IPS-18c (cell line): ENCODE results near the gene WDR36.

ENCODE experiments used
- H3K4me3 ChIP-seq: 2 replicates; pipeline ENCODE4 v1.7.0; 2013; ENCODE audit warnings: low read depth, mild to moderate bottlenecking, low read length, moderate library complexity; ENCODE audit not compliant: insufficient read depth
- H3K9me3 ChIP-seq: one replicate; pipeline ENCODE4 v1.6.1; 2013; ENCODE audit warnings: mild to moderate bottlenecking, low read length, moderate library complexity; ENCODE audit not compliant: control insufficient read depth, insufficient read depth

Gene WDR36

DNA sequence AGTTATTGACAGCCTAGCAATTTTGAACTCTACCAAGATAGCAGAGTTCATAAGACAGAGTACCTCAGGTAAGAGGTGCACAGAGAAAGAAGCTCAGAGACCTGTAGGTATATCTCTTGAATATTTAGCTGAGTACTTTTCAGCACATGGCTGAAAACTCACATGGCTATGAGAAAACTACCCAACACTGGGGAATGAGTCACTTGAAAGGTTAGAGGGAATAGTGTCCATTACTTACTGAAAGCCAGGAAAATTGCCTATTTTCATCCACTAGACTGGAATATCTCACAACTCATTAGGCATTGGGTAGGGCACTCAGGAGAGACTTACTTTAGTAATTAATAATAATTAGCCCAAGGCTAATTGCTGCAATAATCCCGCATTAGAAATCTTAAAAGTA lies 12.3 kb upstream of the WDR36 start:
- H3K9me3 ChIP-seq: no peaks in the 10 kb centered on the region

DNA sequence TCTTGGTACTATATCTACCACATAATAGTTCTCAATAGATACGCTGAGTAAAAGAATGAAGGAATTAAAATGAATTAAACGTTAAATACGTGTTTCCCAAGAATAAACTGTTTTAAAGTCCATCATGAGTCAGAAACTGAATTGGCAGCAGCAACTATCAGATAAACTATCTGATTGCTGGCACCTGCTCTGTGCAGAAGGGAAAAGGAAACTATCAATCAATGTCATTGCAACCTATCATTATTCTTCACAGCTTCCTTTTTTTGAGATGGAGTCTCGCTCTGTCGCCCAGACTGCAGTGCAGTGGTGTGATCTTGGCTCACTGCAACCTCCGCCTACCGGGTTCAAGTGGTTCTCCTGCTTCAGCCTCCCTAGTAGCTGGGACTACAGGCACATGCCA lies 8.8 kb upstream of the WDR36 start:
- no peak overlapping the region for H3K4me3 ChIP-seq
- H3K9me3 ChIP-seq: no peaks in the 10 kb centered on the region

More for the DNA sequence above, 12.3 kb upstream of the WDR36 start:
- no peak overlapping the region for H3K4me3 ChIP-seq

DNA sequence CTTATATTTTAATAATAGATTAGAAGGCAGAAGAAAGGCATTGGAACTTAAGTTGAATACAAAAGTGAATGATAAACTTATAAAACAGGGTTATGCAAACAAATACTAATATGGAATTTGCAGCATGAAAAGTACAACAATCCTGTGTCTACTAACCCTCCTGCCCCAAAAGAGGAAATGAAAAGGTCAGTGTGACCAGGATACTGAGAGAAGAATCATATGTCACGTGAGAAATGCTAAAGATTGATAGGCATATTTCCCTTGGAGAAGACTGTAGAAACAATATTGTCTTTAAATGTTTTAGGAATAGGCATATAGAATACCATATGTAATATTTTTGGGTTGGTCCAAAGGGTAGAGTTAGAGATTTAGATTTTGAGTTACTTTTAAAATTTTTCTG lies 3.8 kb downstream of the WDR36 start:
- no peak overlapping the region for H3K4me3 ChIP-seq
- peaks cover 7% of the 10 kb centered on the region for H3K9me3 ChIP-seq

DNA sequence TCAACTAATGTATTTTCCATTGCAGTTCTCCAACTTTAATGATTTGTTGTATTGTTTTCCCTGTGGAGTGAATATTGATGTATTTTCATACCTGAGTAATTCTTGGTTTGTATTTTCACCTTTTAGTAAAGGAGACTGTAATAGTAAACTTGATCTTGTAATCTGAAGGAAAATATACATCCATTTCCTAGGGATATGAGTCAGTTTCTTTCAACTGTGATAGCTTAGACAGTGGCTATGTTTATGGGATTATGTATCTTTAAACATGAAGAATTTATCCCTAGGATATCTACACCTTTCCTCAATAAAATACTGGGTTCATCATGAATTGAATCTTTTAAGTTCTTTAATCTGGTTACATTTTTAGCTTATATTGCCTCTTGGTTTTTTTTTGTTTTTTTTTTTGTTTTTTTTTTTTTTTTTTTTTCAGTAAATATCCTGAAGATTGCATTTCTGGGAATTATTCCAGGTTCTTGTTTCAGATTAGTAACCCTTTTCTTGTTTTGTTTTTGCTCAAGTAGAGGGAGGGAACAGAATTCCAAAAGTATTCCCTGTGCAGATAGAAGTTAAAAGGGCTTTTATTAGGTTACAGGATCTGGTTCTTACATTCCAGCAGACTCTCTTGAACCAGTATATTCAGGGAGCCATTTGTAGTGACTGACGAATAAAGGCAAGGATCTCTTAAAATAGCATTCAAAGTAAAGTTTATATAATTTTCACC lies 7.1 kb downstream of the WDR36 start:
- no peaks in the 10 kb centered on the region for H3K9me3 ChIP-seq

DNA sequence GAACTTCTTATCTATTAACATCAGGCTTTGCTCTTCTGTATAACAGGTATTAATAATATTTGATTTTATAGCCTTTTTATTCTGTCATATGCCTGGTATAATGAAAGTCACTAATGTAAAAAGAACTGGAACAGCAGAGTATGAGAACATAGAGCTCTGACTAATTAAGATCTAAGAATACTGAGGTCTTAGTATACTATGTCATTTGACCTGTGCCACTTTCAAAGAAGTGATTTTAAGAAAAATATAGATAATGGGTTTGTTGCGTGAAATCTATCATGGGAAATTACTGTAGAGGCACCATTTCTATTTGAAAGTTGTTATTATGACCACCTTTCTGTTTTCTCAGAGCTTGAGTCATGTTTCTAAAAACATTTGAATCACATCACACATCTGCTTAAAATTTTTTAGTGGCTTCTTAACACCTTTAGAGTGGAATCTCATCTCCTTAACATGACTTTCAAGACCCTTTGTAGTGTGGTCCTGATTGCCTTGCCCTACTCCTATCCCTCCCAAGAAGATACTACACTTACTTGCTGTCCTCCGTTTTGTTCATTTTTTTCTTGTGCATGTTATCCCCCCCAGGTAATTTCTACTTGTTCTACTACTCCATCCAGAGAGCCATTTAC lies 14.3 kb downstream of the WDR36 start:
- Histone ChIP-seq H3K4me3 (no peak overlapping the region), H3K9me3 (no peaks in the 10 kb centered on the region)

More for the DNA sequence above, 7.1 kb downstream of the WDR36 start:
- H3K4me3 ChIP-seq: no peak overlapping the region

DNA sequence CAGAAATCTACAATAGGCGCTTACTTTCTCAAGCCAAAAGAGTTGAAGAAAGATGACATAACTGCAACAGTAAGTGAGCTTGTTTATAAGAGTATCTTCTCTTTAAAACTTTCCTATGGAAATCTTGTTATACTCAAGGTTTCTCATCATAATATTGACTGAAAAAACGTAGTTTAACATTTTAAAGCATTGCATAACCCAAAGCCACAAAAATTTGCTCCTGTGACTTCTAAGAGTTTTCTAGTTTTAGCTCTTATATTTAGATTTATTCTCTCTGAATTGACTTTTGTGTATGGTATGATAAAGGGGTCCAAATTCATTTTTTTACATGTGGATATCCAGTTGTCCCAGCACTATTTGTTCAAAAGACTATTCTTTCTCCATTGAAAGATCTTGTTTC lies 15.2 kb downstream of the WDR36 start:
- Histone ChIP-seq H3K9me3 (no peaks in the 10 kb centered on the region), H3K4me3 (no peak overlapping the region)

DNA sequence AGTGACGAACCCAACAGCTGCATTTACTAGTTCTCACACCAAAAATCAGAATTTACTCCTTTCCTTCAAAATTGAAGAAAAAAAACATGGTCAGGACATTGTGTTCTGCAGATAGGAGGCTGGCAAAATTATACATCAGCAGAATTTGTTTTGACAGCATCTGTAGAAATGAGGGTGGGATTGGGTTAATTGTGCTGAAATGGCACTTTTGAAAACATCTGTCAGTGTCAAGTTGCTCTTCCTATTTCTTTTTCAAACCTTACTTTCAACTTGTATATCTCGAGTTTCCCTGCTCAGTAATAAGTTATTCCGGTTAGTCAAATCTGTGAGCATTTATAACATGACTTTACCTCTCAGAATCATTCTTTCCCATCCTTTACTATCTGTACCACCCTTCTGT lies 19.8 kb downstream of the WDR36 start:
- H3K4me3 ChIP-seq: no peak overlapping the region
- no peaks in the 10 kb centered on the region for H3K9me3 ChIP-seq

DNA sequence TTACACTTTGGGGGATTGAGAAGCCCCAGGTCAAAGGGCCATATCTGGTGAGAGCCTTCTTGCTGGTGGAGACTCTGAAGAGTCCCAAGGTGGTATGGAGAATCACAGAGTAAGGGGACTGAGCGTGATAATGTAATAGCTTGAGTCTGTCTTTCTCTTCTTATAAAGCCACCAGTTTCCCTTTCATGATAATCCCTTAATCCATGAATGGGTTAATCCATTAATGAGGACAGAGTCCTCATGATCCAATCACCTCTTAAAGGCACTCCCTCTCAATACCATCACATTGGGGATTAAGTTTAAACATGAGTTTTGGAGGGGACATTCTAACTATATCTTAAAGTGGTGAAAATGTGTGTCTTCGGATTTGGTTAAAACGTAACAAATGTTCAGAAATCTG lies 21.5 kb downstream of the WDR36 start:
- H3K9me3 ChIP-seq: no peaks in the 10 kb centered on the region
- no peak overlapping the region for H3K4me3 ChIP-seq

DNA sequence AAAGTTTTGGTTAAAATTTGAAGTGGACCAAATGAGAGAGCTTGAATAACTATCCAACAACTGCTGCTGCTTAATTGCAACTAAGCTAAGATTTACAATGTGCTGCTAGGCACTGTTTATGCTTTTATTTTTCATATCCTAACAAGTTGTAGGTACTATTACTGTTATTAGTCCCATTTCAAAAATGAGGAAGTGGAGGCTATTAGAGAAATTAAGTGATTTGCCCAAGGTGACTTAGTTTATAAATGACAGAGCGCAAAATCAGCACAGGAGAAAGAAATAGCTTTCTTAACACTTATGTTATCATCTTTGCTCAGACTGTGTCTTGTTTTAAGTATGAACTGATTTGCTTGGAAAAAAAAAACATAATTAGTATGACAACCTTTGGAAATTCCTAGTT lies 23.1 kb downstream of the WDR36 start:
- no peak overlapping the region for H3K4me3 ChIP-seq
- no peaks in the 10 kb centered on the region for H3K9me3 ChIP-seq

DNA sequence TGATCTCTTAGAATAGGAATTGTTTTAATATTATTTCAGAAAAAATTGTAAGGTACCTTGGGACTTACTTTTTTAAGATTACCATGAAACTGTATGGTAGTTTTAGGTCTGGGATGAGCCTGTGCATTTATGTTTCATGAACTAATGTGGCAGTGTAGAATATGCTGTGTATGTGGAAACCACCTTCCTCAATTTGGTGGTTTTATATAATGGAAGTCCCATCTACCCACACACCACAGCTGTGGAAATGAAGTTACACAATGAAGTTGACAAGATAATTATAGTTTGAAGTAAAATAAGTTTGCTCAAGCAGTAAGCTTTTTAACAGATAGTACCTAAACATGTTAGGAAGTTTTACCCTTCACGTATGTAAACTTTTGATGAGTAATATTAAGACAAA lies 24.4 kb downstream of the WDR36 start:
- Histone ChIP-seq H3K4me3 (no peak overlapping the region), H3K9me3 (no peaks in the 10 kb centered on the region)

DNA sequence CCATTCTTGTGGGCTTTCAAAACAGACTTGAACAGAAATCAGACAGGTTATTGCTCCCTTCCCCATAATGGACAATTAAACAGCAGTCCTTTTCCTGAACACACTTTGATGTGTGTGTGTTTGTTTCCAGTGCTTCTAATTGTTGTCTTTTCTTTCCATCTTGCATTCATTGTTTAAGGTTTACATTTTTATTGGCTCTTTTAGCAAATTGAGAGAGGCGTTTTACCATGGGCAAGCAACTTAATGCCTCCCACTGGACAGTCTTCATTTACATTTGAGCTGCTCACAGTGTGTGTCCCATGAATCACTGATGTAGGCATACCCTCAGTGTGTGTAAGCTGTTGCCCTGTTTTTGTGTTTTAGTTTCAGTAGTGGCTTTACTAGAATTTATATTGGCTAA lies 25.0 kb downstream of the WDR36 start:
- no peaks in the 10 kb centered on the region for H3K9me3 ChIP-seq
- H3K4me3 ChIP-seq: no peak overlapping the region

DNA sequence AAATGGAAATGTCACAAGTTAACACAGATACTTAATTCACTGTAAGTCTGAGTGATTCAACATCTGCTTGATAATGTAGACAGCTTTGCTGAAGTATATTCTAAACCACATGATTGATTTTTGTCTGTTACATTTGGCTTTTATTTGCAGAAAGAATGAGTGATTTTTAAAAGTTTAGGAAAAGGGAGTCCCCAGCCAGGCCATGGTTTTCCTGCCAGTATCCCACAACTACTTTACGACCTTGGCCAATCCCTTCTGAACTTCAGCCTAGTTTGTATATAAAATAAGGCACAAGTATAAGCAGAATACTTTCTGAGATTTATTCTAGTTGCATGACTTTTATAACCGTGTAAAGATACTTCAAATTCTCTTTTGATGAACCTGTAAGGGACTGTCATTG lies 27.1 kb downstream of the WDR36 start:
- Histone ChIP-seq H3K9me3 (no peaks in the 10 kb centered on the region), H3K4me3 (no peak overlapping the region)

DNA sequence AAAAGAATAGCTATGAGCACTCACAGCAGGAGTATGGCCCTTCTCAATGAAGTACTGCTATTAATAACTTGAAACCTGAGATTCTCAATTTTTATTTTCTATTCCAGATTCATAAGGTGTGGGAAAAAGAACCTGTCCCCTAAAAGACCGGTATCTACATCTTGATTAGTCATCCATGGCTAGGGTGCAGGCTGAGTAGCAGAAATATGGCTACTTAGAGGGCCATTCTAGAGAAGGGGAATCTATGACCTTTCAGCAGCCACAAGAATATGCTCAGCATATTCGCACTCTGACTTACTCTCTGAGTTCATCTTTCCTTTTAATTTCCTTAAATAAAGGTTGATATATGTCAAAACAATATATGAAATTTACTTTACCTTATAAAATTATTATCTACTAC lies 27.7 kb downstream of the WDR36 start:
- Histone ChIP-seq H3K9me3 (no peaks in the 10 kb centered on the region), H3K4me3 (no peak overlapping the region)

DNA sequence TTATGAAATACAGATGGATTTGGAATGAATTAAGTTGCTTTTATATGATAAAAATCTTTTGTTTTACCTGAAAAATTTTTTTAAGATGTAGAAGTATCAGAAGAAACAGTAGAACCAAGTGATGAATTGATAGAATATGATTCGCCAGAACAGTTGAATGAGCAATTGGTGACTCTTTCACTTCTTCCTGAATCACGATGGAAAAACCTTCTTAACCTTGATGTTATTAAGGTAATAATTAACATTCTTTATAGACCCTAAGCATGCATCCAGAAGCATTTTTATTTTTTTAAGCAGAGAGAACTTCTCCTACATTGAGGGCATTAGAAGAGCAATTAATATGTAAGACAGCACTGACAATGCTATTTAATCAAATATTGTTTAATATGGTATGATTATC lies 28.8 kb downstream of the WDR36 start:
- no peak overlapping the region for H3K4me3 ChIP-seq
- no peaks in the 10 kb centered on the region for H3K9me3 ChIP-seq

DNA sequence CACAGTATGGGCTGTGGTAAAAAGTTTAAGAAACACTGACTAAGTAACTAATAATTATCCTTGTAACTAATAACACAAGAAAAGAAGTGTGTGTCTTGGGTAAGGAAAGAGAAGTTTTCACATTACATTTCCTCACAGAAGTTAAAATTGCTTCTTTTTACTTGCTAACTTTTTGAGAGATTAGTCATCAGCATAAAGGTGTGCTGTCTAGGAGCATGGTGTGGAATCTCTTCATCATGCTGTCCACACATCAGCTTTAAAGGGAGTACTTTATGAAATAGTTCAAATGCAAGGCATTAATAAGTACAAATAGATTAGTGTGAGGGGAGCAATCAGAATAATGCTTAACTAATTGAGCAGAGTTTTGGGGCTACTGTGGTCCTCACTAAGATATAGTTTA lies 29.8 kb downstream of the WDR36 start:
- Histone ChIP-seq H3K9me3 (no peaks in the 10 kb centered on the region), H3K4me3 (no peak overlapping the region)

DNA sequence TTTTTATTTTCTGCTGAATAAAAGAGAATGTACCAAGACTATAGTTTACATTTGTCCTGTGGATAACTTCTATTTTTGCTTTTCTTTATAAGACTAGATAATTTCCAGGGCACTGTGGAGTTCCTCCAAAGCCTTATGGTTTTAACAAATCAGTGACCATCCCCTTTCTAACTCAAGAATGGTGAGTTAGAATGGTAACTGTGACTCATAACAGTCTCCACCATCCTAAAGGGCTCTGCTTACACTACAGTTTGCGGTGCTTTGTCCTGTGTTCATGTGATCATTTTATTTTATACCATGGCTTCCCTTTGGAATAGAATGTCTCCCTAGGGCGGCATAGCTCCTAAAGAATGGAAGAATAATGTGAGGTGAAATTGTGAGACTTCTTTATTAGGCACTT lies 30.2 kb downstream of the WDR36 start:
- no peaks in the 10 kb centered on the region for H3K9me3 ChIP-seq
- no peak overlapping the region for H3K4me3 ChIP-seq

DNA sequence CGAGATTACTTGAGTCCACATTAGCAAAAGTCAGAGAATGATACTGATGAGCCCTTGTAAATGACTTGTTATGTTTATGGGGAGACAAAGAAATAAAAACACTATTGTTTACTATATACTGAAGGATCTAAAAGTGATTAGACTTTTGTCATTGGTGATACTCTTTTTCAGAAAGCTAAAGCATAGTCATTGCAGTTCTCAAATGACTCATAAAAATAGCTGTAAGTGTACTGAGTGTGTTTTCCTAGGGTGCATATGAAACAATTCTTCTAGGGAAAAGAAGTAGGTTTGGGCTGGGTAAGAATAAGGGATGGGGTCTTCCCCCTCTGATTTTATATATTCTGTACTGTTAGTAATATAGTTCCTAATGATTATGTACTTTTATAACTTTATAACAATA lies 32.6 kb downstream of the WDR36 start:
- H3K4me3 ChIP-seq: no peak overlapping the region
- no peaks in the 10 kb centered on the region for H3K9me3 ChIP-seq

DNA sequence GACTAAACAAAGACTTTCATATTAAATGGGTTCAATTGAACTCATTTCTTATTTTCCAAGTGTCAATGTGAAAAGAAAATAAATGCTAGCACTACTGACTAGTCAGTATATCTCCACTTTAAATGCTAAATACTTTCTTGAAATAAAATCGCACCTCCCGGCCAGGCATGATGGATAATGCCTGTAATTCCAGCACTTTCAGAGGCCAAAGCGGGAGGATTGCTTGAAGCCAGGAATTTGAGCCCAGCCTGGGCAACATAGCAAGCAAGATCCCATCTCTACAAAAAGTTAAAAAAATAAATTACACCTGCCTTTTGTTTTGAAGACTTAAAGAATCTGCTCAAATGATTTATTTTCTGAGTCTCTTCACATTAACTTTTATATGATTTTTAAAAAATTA lies 34.7 kb downstream of the WDR36 start:
- no peaks in the 10 kb centered on the region for H3K9me3 ChIP-seq
- H3K4me3 ChIP-seq: no peak overlapping the region
